GM21619 (cell line): ENCODE measurements around the gene DNALI1.
"Not testable (repeated sequence)": the region's sequence is repeated elsewhere in the genome, so short reads cannot be mapped to it uniquely, and the experiment has no call there.

ENCODE experiments used
- ATAC-seq: cut with Tn5 transposase; IDR thresholded peaks from one replicate; pipeline ENCODE4 v1.9.1; 2021; ENCODE audit not compliant: unreplicated experiment

Gene DNALI1

GRCh38 chr1:37553927-37554808 is 2.6 kb upstream of the DNALI1 start, which contains the start of gene SNIP1:
Gene SNIP1, minus strand, starts transcription at chr1:37554293. Its CDS starts 64 bp downstream, at chr1:37554229.
- ATAC-seq, result peak; percentile 87

DNA sequence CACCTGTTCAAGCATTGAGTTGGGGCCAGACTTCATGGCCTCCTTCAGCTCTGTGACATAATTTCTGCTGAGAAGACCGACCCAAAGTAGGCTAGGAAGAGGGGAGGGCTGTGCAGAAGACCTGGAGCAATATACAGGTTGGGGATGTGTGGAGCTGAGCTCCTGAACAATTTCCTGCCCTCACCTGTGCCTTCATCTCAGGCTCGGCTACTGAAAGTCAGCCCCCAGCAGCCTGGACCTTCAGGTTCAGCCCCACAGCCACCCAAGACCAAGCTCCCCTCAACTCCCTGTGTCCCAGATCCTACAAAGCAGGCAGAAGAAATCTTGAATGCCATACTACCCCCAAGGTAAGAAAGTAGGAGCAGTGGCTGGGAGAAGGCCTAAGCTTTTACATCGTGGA is 662 bp downstream of the DNALI1 start:
- no peak for ATAC-seq

DNA sequence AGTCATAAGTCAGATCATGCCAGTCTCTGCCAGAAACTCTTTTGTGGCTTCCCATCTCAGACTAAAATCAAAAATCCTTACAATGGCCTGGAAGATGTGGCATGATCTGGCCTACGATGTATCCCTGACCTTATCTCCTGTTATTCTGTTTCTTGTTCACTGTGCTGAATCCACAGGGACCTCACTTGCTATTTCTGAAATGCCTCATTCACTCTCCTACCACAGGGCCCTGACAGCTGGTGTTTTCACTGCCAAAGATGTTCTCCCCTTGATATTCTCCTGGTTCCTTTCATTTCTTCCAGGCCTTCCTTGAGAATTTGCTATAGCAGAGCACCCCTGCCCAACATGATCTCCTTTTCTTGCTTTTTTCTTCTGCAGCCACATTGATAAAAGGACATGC is 1.7 kb downstream of the DNALI1 start:
- ATAC-seq, result no peak

- ATAC-seq, result no peak
Observed at GRCh38 chr1:37559080-37559479, 2.3 kb downstream of the DNALI1 start.

DNA sequence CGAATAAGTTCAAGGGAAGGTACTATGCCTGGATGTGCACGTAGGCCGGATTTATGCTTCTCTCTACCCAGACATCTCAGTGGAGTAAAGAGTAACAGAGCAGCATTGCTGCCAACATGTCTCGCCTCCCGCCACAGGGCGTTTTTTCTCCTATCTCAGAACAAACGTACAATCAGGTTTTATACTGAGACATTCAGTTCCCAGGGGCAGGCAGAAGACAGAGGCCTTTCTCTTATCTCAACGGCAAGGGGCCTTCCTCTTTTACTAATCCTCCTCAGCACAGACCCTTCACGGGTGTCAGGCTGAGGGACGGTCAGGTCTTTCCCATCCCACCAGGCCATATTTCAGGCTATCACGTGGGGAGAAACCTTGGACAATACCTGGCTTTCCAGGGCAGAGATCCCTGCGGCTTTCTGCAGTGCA is 3.2 kb downstream of the DNALI1 start:
- ATAC-seq, result not testable (repeated sequence)

DNA sequence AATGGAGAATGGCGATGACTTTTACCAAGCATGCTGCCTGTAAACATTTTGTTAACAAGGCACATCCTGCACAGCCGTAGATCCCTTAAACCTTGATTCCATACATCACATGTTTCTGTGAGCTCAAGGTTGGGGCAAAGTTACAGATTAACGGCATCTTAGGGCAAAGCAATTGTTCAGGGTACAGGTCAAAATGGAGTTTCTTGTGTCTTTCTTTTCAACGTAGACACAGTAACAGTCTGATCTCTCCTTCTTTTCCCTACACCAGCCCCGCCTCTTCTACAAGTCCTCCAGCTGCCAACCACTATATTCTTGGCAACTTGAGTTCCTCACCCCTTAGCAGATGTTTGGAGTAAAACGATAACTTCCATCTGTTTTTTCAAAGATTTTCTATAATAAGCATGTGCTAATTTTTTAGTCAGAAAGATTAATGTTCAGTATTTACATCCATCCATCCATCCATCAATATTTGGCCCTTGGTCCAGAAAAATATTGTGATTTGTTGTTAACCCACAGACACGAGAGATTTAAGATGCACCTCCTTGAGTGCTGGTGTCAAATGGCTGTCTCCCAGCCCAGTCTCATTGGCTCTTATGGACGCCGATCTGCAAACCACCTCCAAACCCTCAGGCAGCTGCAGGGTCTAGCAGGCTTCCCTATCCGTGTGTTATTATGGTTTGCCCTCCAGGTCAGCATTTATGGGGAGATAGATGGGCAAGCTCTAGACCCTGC is 3.8 kb downstream of the DNALI1 start:
- ATAC-seq, result no peak

- no peak for ATAC-seq
Observed at GRCh38 chr1:37561133-37562132, 4.7 kb downstream of the DNALI1 start.

GRCh38 chr1:37562984-37563383 is 6.2 kb downstream of the DNALI1 start:
- ATAC-seq, result no peak

- ATAC-seq, result no peak
Observed at GRCh38 chr1:37564892-37565291, 8.2 kb downstream of the DNALI1 start.

GRCh38 chr1:37567023-37567422 is 10.3 kb downstream of the DNALI1 start:
- no peak for ATAC-seq

DNA sequence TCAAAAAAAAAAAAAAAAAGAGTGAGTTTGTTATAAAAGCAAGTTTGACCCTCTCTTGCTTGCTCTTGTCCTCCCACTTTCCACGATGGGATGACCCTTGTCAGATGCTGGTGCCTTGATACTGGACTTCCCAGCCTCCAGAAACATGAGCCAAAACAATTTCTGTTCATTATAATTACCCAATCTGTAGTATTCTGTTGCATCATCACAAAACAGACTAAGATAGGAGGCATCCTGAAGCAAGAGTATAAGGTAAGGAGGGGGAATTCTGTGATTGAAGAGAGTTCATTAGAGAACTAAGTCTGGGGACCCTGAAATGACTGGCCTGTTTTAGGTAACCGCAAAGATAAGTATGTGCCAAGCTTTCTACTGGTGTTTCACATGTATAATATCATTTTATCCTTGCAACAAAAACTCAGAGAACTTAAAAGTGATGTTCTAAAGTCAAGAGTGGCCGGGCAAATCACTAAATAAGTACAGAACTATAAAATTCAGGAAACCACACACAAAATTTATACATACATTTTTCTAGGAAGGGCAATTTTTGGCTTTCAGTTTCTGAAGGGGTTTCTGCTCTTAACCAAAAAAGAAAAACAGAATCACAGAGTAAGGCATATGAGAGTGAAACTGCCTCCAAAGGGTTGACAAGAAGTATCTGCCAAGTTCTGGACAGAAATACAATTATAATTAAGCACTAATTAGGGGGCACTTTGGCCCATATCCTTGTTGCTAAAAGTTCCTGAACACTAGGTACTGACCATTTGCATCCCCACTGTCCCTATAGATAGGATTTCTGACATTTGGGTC is 14.0 kb downstream of the DNALI1 start:
- no peak for ATAC-seq

- ATAC-seq, result no peak
Observed at GRCh38 chr1:37574834-37575480, 18.2 kb downstream of the DNALI1 start.

- no peak for ATAC-seq
Observed at GRCh38 chr1:37575692-37576091, 19.0 kb downstream of the DNALI1 start.

- not testable (repeated sequence) for ATAC-seq
Observed at GRCh38 chr1:37584544-37584943, 27.8 kb downstream of the DNALI1 start.

DNA sequence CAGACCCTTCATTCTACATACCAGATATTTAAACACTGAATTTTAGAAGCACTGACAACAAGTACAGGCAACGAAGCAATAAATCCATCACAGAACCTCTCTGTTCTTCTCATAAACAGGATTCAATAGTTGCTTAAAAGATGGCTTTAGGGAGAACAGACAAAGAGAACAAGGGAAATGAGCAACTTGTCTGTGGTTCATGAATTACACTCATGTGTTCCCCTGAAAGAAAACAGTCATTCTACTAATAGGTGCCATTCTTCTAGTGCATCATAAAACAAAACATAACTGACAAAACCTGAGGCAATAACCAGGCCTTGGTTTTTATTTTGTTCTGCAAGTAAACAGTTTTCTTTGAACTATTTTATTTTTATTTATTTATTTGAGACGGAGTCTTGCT is 32.2 kb downstream of the DNALI1 start:
- no peak for ATAC-seq

- no peak for ATAC-seq
Observed at GRCh38 chr1:37593726-37594125, 37.0 kb downstream of the DNALI1 start.

GRCh38 chr1:37595440-37596181 is 38.9 kb downstream of the DNALI1 start, which contains the start of gene GNL2:
Gene GNL2, minus strand, starts transcription at chr1:37595937. Its CDS starts 115 bp downstream, at chr1:37595822.
- peak; percentile 95 for ATAC-seq

GRCh38 chr1:37596182-37596667 is 39.5 kb downstream of the DNALI1 start:
- ATAC-seq, result peak; percentile 4
